NOMO-1 treated with DMSO at 0.1 percent for 48 hours (cell line): ENCODE data around the gene CTNNAL1.

Source experiments
- DNase-seq: peaks from one replicate; lab custom pipeline; 2025; ENCODE audit not compliant: unreplicated experiment; lab: John Stamatoyannopoulos, UW

Gene CTNNAL1

DNA sequence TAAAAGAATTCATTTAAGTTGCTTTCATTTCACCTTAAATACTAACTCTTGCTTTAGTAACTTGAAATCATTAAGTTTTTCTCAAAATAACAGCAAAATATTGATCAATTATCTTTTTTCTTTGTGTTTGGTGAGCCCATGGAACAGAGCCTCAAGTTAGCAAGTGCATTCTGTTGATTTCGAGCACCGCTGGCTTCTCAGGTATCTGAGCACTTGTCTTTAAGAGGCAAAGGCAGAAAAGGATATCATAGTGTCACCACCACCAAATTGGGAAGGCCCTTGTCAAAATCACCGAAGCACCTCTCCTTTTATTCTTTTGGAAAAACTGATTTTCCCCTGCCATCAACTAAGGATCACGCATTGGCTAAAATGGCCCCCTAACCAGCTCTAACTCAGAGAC is 17.1 kb upstream of the CTNNAL1 start:
- no peak for DNase-seq

DNA sequence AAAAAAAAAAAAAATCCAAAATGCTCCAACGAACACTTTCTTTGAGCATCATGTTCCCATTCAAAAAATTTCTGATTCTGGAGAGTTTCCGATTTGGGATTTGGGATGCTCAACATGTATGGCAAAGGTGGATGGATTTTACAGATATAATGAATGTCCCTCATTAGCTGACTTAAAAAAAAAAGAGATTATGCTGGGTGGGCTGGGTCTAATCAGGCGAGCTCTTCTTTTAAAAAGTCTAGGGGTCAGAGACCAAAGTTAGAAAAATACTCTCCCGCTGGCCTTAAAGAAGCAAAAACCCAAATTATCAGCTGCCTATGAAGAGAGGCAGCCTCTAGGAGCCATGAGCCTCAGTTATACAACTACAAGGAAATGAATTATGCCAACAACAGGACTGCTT is 15.2 kb upstream of the CTNNAL1 start:
- no peak for DNase-seq

DNA sequence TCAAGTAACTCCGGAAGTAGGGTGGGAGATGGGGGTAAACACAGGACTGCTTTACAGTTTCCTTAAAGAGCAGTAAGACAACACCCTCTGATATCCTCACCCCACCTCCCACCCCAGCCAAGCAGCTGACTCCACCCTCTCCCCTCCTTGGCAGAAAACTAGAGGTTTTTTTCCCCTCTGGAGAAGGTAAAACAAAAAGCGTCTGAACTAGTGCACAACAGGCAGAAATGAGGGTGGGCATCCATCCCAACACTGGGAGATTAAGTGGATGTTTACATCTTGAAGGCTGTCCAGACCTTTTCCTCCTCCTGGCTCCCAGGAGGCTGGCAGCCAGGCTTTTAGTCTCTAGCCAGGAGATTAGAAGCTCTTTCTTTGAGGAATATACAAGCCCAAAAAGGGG is 13.9 kb upstream of the CTNNAL1 start:
- DNase-seq, result no peak

DNA sequence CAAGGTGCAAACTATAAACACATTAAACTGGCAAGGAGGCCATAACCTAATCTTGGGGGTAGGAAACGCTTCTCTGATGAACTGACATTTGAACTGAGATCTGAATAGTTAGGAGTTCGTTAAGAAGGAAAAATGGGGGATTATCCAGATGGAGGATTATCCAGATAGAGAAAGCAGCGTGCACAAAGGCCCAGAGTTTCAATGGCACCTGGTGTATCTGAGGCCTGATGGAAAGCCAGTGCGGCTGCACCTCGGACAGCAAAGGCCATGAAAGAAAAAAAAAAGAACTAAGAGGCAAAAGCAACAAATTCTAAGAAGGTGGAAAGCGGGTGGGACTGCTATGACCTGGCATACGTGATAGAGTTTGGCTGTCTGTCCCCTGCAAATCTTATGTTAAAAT is 13.0 kb upstream of the CTNNAL1 start:
- DNase-seq, result no peak

DNA sequence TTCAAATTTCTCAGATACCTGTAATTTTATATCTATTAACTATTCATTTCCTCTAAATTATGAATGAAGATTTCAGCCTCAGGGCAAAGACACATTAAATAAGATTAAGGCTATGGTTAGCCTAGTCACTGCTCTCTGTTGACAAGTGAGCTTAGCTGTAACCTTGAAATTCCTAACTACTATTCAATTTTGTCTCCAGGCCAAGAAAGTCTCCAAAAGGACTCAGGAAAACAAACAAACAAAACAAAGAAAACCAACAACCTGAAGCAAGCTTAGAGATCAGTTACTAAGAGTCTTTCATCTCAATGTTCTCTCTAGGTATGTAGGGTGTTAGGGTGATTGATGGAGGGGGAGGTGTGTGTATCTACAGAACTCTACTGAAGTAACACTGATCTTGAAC is 9.6 kb upstream of the CTNNAL1 start:
- no peak for DNase-seq

DNA sequence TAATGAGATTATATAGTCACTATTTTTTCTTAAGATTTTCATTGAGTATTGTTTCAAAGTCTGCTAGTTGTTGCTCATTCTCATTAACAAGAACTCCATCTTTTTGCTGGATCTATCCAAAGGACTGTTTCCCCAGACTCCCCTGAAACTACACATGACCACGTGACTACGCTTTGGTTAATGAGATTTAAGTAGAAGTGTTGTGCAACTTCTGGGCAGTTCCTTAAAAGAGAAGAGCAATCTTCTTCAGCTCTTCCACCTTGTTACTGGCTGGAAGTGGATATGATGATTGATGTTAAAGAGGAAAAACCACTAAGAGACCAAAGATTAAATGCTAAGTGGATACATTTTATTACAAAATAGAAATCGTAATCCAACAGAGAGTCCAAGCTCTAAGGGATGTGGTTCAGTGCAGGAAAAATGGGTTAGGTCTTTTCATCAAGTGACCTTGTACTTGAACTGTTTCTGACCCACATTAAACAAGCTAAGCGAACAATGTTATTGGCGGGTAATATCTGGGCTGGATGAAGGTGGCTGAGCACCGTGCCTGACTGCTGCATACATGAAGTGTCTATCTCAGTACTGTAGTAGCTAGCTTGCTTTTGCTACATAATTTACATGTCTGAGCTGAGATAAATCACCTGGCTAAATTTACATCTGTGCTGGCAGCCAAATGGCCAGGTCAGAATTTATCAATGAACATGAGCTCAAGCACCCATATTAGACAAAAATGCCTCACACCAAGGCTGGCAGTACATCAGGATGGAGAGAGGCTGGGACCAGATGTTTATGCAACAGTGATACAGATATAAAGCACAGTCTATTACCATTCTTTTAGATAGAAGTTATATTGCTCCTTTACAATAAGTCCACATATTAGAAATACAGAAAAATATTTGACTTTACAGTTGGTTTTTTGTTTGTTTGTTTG is 7.5 kb upstream of the CTNNAL1 start:
- DNase-seq, result peak; percentile 67

DNA sequence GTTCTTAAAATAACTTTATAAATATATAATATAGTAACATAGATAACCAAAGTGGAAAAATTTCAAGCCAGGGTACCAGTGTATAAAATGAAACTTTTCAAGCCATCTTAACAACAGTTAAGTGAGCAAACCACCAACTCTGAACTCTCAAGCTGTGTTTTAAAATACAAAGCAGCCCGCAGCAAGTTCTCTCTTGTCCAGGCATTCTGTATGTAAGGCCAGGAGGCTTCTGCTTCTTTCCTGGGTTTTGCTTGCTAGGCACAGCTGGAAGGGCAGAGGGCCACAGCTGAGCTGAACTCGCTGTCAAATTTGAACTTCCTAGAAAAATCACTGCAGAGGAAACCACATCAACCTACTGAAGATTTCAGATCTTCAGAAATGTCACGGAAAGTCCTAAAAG is 6.8 kb upstream of the CTNNAL1 start:
- no peak for DNase-seq

DNA sequence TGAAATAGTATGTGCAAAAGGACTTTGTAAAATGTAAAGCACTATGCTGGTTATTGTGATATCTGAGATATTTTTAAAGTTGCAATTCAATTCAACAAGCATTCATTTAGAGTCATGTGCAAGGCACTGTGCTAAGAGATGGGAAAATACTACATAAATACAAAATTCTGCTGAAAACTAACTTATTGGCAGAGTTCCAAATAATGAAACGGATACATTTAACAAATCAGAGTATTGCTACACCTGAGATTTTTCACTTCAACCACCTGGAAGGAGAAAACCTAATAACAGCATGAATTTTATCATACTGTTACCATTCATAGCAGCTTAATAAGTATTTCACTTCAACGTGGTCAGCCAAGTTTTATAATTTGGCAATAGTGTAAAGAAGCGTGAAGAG is 6.1 kb upstream of the CTNNAL1 start:
- no peak for DNase-seq

DNA sequence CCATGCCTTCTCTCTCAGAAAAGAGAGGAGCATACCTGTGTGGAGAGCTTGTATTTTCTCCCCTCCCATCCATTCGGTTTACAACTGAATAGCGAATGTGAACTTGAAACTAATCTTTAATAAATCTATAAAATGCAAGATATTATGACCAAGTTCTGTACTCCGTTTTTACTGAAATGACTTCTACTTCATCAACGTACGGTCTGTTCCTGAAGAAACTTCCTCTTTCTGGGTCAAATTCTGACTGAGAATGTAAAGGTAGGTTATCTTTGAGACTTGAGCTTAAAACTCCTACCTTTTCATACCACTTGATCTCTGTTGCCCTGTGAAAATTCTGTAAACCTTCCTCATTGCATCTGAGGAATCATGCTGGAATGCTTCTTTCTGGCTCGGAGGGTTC is 4.2 kb upstream of the CTNNAL1 start:
- peak; percentile 18 for DNase-seq

DNA sequence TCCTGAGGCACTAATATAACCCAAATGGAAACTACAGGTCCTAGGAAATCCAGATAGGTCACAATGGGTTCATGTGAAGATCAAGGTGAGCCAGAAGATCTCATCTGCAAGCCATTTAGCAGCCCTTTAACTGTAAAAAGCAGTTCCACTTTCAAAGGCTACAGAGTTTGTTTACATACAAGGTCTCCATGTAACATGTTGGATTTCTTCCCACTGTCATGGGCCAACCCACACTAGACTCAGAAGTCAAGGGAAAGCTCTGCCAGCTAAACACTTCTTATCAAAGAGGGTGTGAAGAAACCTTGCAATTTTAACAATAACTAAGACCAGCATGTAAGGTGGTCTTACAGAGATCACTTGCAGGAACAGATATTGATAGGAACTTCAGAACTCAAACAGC is 3.8 kb upstream of the CTNNAL1 start:
- no peak for DNase-seq

DNA sequence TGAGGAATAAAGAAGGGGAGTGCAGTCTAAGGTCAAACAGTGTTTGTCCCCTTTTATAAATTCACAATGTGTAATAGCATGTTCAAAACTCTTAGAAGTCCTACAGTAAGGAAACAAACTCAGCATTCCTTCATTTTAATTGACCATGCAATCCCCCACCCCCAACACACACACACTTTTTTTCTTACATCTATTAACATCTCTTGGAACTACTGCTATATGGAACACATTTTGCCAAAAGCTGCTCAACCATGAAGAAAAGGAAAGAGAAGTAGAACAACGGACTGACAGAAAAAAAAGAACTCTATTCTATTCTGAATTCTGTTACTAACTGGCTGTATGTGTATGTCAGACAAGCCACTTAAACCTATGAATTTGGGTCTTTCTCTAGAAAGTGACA is 2.8 kb upstream of the CTNNAL1 start:
- no peak for DNase-seq

DNA sequence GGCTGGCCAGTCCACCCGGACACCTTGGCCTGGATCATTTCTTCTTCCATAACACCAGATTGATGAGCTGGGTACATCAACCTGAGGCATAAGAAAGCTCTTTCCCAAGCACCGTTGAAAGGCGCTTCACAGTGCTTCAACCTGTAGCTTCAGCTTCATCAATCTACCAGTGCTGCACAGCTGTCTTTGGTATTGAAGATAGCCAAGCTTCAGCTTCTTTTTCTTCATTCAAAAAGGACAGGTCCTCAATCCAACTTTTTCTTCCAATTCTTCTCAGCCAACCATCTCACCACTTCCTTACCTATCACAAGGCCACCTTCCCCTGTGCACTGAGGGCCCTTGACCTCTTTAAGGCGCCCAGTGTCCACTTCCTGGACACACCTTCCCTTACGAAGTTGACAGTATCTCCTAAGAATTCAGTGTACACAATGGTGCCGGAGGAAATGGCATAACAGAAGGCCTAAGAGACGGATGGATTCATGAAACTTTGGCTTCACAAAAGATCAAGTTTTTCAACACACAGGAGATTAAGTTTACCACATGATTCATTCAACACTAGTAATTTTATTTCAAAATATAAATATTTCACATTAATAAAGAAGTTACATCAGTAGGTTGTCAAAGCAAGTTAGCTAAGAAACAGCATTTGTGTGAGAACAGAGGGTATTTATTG is 1.4 kb upstream of the CTNNAL1 start:
- DNase-seq, result no peak

DNA sequence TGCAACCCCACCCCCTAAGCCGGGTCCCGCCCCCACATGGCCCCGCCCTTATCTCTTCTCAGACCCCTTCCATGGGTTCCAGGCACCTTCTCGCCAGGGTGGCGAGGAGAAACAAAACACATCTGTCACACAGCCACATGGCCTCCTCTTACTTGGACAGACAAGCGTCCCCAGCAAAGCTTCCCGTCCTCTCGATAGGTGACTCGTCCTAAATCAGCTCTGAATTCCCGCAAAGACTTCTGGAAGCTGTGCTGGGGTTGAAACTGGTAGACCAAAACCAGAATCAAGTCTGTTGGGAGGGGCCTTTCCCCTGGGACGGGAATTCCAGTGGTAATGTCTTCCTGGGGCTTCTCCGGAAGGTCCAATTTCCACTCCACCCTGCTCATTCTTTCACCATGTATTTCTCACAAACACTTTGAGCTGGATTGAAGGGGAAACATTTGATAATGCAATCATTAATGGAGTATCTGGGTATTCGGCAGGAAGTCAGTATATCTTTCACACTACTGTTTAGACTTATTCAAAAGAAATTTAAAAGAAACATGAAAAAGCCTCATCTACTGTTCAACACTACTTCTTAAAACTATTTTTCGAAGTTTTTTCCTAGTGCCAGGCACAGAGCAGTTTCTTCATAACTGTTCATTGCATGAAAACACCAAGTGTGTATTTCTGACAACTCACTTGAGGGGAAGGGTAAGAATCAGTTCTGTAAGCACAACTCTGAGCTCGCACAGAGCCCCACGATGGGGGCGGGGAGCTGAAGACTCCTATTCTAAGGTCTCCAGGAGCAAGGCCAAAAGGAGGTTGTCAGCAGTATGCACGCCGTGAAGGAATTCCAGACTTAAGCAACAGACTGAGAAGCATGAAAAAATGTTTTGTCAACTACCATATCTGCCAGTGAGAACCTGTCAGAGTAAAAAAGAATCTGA is 644 bp upstream of the CTNNAL1 start:
- DNase-seq, result no peak

DNA sequence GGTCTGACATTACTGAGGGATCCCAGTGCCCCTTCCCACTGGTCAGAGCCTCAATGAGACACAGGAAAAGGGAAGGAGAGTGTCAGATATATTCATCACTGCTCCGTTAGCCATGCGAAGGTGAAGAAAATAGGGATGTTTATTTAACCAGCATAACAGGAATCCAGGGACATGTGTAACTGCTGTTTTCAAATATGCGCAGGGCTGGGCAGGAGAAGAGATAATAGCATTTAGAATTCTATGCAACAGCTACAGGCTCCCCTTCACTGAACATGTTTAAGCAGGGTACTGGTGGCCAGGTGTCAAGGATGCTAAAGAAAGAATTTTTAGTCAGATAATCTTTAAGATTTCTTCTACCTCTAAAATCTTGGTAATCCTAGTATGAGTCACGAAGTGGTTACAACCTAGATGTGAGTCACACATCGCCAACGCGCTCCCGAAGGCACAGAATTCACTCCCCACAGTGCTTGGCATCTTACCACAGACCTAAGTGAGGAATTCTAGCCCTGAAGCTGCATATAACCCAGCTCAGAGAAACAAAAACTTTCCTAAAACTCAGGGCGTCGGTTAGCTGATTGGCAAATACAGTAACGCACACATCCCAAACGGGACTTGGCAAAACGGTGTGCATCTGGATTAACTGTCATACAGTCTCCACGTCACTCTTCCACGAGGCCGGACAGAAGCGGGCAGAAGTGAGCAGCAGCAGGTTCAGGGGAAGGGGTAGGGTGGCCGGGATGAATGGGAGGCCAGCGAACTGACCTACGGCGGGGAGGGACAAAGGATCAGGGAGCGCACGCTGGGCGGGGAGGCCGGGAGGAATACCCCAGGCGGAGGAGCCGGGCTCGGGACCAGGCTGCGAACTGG is 1.1 kb downstream of the CTNNAL1 start:
- peak; percentile 35 for DNase-seq

DNA sequence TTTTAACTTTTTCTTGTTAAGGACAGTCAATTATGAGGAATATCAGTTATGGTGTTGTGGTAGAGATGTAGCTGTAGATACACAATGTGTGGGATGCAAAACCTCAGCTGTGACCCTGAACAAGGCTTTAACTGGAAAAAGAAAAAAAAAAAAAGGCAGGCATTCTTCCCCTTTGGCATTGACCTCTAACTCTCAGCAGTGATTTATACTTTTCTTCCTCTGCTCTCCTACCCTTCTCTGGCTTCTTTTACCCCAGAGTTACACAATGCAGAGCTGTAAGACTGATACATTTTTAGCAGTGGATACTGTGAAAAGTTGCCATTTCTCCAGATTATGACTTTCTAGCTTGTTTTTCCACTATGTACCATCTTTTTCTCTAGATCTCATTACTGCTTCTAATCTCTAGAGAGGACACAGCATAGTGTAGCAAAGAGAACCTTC is 2.0 kb downstream of the CTNNAL1 start:
- DNase-seq, result no peak

DNA sequence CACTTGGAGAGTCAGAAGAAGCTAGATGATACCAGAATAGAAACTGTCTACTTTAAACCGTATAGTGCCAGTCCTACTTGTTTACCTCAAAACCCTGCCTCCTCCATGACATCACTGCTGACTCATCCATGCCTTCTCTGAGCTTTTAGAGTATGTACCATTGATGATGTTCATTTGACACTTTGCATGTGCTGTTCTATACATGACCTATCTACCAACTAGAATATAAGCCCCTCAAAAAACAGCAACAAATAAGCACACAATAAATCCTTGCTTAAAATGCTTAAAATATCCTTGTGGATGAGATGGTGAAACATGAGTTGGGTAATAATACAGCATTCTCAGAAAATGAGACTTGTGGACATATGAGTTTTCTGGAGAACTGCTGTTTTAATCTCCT is 2.6 kb downstream of the CTNNAL1 start:
- peak; percentile 47 for DNase-seq

DNA sequence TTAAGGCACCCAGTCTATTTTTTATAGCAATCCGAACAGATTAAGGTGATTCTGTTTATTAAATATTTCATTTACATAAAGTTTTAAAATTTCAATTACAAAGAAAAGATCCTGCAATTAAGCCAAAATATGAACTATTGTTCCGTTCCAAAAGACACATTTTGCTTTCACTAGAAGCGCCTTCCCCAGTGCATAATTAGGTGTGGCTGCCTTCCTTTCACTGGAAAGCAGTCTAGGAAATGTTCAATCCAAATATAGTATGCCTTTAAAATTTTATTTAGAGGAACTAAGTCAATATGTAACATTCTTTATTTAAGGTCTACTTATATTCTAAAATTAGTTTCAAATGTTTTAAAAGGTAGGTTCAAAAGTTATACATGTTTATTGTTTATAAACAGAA is 7.6 kb downstream of the CTNNAL1 start:
- no peak for DNase-seq

DNA sequence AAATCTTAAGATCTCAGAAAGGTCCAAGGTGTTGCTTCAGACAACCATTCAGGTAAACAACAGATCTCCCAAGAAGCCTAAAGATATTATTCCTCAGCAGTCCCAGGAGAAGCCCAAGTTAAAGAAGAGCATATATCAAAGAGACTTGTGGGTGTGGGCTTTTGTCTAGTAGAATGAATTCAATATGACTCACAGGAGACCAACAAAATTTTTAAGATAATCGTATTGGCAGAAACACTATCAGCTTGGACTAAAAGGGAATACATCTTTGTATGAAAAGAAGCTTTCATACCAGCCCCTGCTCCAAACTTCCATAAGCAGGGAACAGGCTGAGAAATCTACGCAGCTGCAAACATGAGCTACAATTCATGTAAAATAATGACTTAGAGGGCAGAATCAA is 10.2 kb downstream of the CTNNAL1 start:
- no peak for DNase-seq

DNA sequence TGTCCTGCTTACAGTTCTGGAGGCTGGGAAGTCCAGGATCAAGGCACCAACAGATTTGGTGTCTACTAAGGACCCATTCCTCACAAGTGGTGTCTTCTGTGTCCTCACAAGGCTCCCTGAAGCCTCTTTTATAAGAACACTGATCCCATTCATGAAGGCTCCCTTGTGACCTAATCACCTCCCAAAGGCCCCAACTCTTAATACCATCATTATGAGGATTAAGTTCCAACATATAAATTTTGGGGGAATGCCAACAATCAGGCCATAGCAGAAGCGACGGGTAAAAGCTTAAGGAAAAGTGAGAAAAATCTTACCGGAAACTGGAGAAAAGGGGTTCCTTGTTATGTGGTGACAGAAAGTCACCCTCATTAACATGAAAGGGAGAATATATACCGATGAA is 11.2 kb downstream of the CTNNAL1 start:
- no peak for DNase-seq

DNA sequence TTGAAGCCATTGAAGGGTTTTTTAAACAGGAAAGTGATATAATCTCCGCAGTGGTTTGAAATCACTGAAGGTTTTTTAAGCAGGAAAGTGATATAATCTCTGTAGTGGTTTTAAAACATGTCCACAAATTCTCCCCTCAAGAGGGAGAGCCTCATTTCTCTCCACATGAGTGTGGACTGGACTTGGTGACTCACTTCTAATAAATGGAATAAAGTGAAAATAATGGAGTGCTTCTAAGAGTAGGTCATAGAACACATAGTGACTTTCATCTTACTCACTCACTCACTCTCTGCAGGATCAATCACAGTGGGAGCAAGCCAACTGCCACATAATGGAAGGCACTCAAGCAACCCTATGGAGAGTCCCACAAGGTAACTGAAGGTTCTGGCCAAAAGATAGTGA is 12.0 kb downstream of the CTNNAL1 start:
- no peak for DNase-seq
